Gastrocnemius medialis (tissue), 4 donors: Measurements from ENCODE around the gene DCC. TPM values are rescaled to one million over a fixed set of nuclear protein-coding genes. Genes with fewer than 3 reads are reported as not detected.

Source experiments
- ATAC-seq, 2 donors: fragments of 150-250 bp; one replicate each; pipeline ENCODE4 v1.9.1; 2016
- DNase-seq, 2 donors: peaks; one replicate each; pipeline ENCODE4 v3.0.0-alpha.2; 2019
- H3K27ac ChIP-seq, 4 donors: fragments of 200-600 bp; sonication (generic); 1 replicate in 1 of 4; 2 replicates in 3 of 4; pipeline ENCODE4 v1.5.1; 2016 to 2018; ENCODE audit warnings: mild to moderate bottlenecking in 2 of 4, moderate library complexity in 1 of 4
- H3K27me3 ChIP-seq, 3 donors: fragments of 200-600 bp; sonication (generic) in 2 of 3; 1 replicate in 1 of 3; 2 replicates in 2 of 3; pipeline versions ENCODE4 v1.5.1 to v1.6.0; 2016 to 2019; ENCODE audit warnings: mild to moderate bottlenecking in 1 of 3, moderate library complexity in 1 of 3
- H3K36me3 ChIP-seq, 2 donors: fragments of 200-600 bp; sonication (generic) in 1 of 2; one replicate each; pipeline ENCODE4 v1.5.1; 2017 to 2018
- H3K4me1 ChIP-seq, 2 donors: fragments of 200-600 bp; sonication (generic) in 1 of 2; one replicate each; pipeline ENCODE4 v1.5.1; 2016 to 2017; ENCODE audit warnings: mild to moderate bottlenecking in 2 of 2
- H3K4me3 ChIP-seq, 4 donors: fragments of 200-600 bp; sonication (generic) in 3 of 4; 1 replicate in 1 of 4; 2 replicates in 3 of 4; pipeline ENCODE4 v1.5.1; 2016 to 2019; ENCODE audit warnings: mild to moderate bottlenecking in 2 of 4
- H3K9me3 ChIP-seq, 3 donors: fragments of 200-600 bp; sonication (generic) in 2 of 3; 1 replicate in 1 of 3; 2 replicates in 2 of 3; pipeline ENCODE4 v1.5.1; 2016 to 2019
- POLR2A ChIP-seq, 2 donors: fragments of 450-650 bp; IDR thresholded peaks; one replicate each; pipeline ENCODE4 v1.6.1; 2017; ENCODE audit warnings: antibody characterized with exemption in 2 of 2, mild to moderate bottlenecking in 2 of 2, moderate library complexity in 2 of 2
- in situ Hi-C, 4 donors: fragments of 200-750 bp; cut with MboI; loops; one replicate each; pipeline versions ENCODE4 v1.15.0 to v1.8.0; 2017; ENCODE audit warnings: low sequenced_read_pairs in 4 of 4
- intact Hi-C: fragments of 100-400 bp; cut with DNase I; formaldehyde crosslinking; loops from one replicate; pipeline ENCODE4 v1.15.1; 2023; ENCODE audit warnings: low total_unique reads
- total RNA-seq, 4 donors: library from RNA; depleted of rRNA; stranded (reverse); fragments of >200 nt; gene quantifications; one replicate each; pipeline versions ENCODE4 v1.1.0 to v1.2.3, GENCODE V29; 2016
- TF ChIP-seq, protein P1 (sequence below), 5 experiments: fragments of 450-650 bp in 3 of 5; fragments of 200-600 bp in 2 of 5; sonication (generic) in 2 of 5; IDR thresholded peaks in 4 of 5; conservative IDR thresholded peaks in 1 of 5; 1 replicate in 4 of 5; 2 replicates in 1 of 5; pipeline ENCODE4 v1.5.1; 2016 to 2019; ENCODE audit warnings: antibody characterized with exemption in 5 of 5, mild to moderate bottlenecking in 3 of 5, moderate library complexity in 3 of 5

DCC gene
- total RNA-seq, 4 donors from 2014 or later, result not detected

DNA sequence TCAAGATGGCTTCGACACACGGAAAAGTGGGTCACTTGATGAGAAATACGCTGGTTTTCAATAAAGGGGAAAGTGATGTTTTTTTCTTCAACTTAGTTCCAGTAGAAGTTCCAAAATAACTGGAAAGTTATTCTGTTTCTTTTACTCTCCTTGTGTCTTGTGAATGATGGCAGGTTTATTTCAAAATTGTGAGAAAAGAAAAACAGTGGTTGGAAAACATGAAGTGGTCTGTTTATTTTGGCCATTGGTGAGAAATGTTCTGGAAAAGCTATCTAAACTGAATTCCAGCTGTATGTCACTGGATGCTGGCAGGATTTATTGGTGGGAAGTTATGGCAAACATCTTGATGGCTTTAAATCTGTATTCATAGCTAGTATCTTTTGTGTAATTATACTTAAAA lies 484.1 kb downstream of the DCC start:
- in situ Hi-C loops (loop anchor here in 1 of 4 donors (25.0 kb wide), 1 partner anchor 112 kb away; no protein-coding TSS in a partner anchor), intact Hi-C loops (no loop called here)
- ATAC-seq (no peak), DNase-seq (no peak)
- no peaks in the 10 kb centered on the region for H3K4me1 ChIP-seq
- TF ChIP-seq POLR2A (IDR thresholded peaks at IDR 0.05), result no peak
- TF ChIP-seq, protein P1, sequence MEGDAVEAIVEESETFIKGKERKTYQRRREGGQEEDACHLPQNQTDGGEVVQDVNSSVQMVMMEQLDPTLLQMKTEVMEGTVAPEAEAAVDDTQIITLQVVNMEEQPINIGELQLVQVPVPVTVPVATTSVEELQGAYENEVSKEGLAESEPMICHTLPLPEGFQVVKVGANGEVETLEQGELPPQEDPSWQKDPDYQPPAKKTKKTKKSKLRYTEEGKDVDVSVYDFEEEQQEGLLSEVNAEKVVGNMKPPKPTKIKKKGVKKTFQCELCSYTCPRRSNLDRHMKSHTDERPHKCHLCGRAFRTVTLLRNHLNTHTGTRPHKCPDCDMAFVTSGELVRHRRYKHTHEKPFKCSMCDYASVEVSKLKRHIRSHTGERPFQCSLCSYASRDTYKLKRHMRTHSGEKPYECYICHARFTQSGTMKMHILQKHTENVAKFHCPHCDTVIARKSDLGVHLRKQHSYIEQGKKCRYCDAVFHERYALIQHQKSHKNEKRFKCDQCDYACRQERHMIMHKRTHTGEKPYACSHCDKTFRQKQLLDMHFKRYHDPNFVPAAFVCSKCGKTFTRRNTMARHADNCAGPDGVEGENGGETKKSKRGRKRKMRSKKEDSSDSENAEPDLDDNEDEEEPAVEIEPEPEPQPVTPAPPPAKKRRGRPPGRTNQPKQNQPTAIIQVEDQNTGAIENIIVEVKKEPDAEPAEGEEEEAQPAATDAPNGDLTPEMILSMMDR (IDR thresholded peaks at IDR 0.05 in 4 of 5, conservative IDR thresholded peaks at IDR 0.05 in 1 of 5), result no peak
- no peaks in the 10 kb centered on the region for H3K9me3 ChIP-seq
- no peak overlapping the region for H3K27ac ChIP-seq
- H3K36me3 ChIP-seq, result no peaks in the 10 kb centered on the region
- no peaks in the 10 kb centered on the region for H3K27me3 ChIP-seq
- no peak overlapping the region for H3K4me3 ChIP-seq

DNA sequence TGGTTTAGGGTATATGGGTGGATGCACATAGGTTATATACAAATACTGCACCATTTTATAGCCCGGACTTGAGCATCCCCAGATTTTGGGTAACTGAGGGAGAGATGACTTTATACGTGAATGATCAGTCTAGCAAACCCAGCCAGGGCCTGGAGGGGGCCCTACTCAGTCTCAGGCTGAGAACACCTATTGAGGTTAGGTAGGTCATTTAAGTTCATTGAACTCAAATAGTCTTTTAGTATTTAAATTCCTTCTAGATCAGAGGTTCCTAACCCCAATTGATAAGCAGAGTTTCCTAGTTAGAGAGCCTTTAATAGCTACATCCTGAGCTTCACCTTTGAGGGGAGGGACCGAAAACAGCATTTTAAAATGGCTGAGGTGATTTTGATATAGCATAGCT lies 487.0 kb downstream of the DCC start:
- in situ Hi-C loops, result no loop called here

DNA sequence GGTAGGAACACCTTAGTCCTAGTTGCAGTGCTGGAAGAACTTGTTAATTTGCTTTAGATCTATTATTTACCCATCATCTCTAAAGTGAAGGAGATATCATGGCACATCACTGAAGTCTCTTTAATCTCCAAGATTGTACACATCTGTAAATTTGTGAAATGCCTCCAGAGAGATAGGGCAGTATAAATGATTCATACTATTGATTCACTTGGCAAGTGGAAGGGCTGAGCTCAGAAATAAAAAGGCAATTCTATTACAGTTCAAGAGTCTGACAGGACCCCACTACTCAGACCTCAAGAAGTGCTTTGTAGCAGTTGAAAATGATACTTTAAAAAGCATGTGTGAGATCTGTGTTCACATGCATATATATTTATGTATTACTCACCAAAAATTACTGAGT lies 489.3 kb downstream of the DCC start:
- intact Hi-C loops, result no loop called here
- Histone ChIP-seq H3K27me3 (no peaks in the 10 kb centered on the region), H3K27ac (no peak overlapping the region), H3K36me3 (no peaks in the 10 kb centered on the region), H3K9me3 (no peaks in the 10 kb centered on the region), H3K4me1 (no peaks in the 10 kb centered on the region), H3K4me3 (no peak overlapping the region)
- in situ Hi-C loops, result no loop called here
- DNase-seq (no peak), ATAC-seq (no peak)
- no peak for TF ChIP-seq POLR2A (IDR thresholded peaks at IDR 0.05)
- TF ChIP-seq, protein P1 (IDR thresholded peaks at IDR 0.05 in 4 of 5, conservative IDR thresholded peaks at IDR 0.05 in 1 of 5), result no peak

More for the DNA sequence above, 487.0 kb downstream of the DCC start:
- Histone ChIP-seq H3K27ac (no peak overlapping the region), H3K4me1 (no peaks in the 10 kb centered on the region), H3K9me3 (no peaks in the 10 kb centered on the region), H3K36me3 (no peaks in the 10 kb centered on the region), H3K4me3 (no peak overlapping the region), H3K27me3 (no peaks in the 10 kb centered on the region)
- DNase-seq, result no peak
- TF ChIP-seq, protein P1 (IDR thresholded peaks at IDR 0.05 in 4 of 5, conservative IDR thresholded peaks at IDR 0.05 in 1 of 5), result no peak
- TF ChIP-seq POLR2A (IDR thresholded peaks at IDR 0.05), result no peak
- intact Hi-C loops, result no loop called here
- ATAC-seq, result no peak

DNA sequence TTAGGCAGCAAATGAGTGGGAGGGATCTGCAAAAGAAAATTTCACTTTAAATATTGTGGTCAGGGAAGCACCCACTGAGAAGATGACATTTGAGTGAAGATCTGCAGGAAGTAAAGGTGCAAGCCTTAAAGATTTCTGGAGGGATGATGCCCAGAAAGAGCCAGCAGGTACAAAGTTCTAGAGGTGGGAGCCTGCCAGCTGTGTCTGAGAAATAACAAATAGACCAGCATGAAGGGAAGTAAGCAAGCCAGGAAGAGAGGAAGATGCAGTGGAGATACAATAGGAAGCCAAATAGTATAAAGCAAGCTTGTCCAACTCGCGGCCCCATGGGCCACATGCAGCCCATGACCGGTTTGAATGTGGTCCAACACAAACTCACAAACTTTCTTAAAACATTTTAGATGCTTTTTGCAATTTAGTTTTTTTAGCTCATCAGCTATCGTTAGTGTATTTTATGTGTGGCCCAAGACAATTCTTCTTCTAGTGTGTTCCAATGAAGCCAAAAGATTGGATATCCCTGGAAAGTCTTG lies 489.9 kb downstream of the DCC start:
- no peak overlapping the region for H3K27ac ChIP-seq
- H3K4me1 ChIP-seq, result no peaks in the 10 kb centered on the region
- in situ Hi-C loops (no loop called here), intact Hi-C loops (no loop called here)
- no peaks in the 10 kb centered on the region for H3K9me3 ChIP-seq
- no peaks in the 10 kb centered on the region for H3K36me3 ChIP-seq
- TF ChIP-seq POLR2A (IDR thresholded peaks at IDR 0.05), result no peak
- TF ChIP-seq, protein P1 (IDR thresholded peaks at IDR 0.05 in 4 of 5, conservative IDR thresholded peaks at IDR 0.05 in 1 of 5), result no peak
- DNase-seq, result no peak
- no peak overlapping the region for H3K4me3 ChIP-seq
- no peak for ATAC-seq
- H3K27me3 ChIP-seq, result no peaks in the 10 kb centered on the region

DNA sequence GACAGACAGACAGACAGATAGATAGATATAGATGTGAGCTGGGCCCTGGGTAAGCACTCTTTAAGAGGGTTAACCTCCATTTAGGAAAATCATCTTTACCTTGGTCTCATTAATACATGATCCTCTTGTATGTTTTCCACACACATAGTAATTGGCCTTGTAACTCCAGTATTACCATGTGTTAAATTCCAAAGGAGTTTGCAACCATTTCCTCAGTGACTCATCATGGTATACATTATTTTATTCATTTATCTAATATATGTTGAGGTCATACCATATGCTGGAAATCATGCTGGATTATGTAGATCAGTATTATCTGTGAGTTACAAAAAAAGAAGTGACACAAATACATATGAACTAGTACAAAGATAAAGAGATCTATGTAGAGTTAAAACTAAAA lies 504.3 kb downstream of the DCC start:
- in situ Hi-C loops (no loop called here), intact Hi-C loops (no loop called here)
- Histone ChIP-seq H3K36me3 (no peaks in the 10 kb centered on the region), H3K4me3 (no peak overlapping the region), H3K9me3 (no peaks in the 10 kb centered on the region), H3K27me3 (no peaks in the 10 kb centered on the region), H3K27ac (no peak overlapping the region), H3K4me1 (no peaks in the 10 kb centered on the region)
- ATAC-seq, result no peak
- no peak for DNase-seq
- TF ChIP-seq, protein P1 (IDR thresholded peaks at IDR 0.05 in 4 of 5, conservative IDR thresholded peaks at IDR 0.05 in 1 of 5), result no peak
- TF ChIP-seq POLR2A (IDR thresholded peaks at IDR 0.05), result no peak
